HCT116 (cell line): ENCODE results near the gene IGSF3. TPM values are rescaled to one million over a fixed set of nuclear protein-coding genes. Genes with fewer than 3 reads are reported as not detected.

Source experiments
- ATAC-seq: fragments of 200-7000 bp; cut with Tn5 transposase; 2 replicates; pipeline ENCODE4 v1.9.1; 2020; ENCODE audit warnings: mild to moderate bottlenecking, moderate library complexity
- BruUV-seq: library from RNA; stranded (reverse); fragments of 400-500 nt; replicated peaks from 2 replicates; lab custom pipeline; 2021; lab: Mats Ljungman, UMichigan
- CTCF ChIA-PET: fragments of 300-600 bp; sonication (Branson Sonifier 250); formaldehyde crosslinking; loops from one replicate; lab custom pipeline; 2021; ENCODE audit warnings: antibody characterized with exemption; lab: Charles Lee
- POLR2A ChIA-PET: fragments of 300-600, 350-600 bp; sonication (Branson Sonifier 250); formaldehyde crosslinking; loops from one replicate; lab custom pipeline; 2021; ENCODE audit warnings: antibody characterized with exemption; lab: Charles Lee
- RAD21 ChIA-PET, 2 experiments: fragments of 300-600 bp; sonication (Branson Sonifier 250); formaldehyde crosslinking; loops; one replicate each; lab custom pipeline; 2023; ENCODE audit warnings: low total read pairs in 2 of 2; ENCODE audit not compliant: uncharacterized antibody in 2 of 2, unreplicated experiment in 2 of 2, low non-redundant PET in 1 of 2; lab: Charles Lee
- DNase-seq: peaks from one replicate; pipeline ENCODE4 v3.0.0-alpha.2; 2010; ENCODE audit warnings: low read depth, low spot score
- H2AFZ ChIP-seq: fragments of 200-600 bp; shearing (Covaris generic), sonication (generic); 2 replicates; pipeline ENCODE4 v1.6.1; 2017; ENCODE audit warnings: low read depth, mixed run types, mixed read lengths, antibody characterized with exemption, low read length; ENCODE audit not compliant: poor library complexity, severe bottlenecking
- H3K27ac ChIP-seq: 2 replicates; pipeline ENCODE4 v1.5.1; 2012; ENCODE audit warnings: low read depth, low read length
- H3K27me3 ChIP-seq: fragments of 200-600 bp; sonication (generic); 2 replicates; pipeline ENCODE4 v1.6.1; 2016; ENCODE audit warnings: mixed run types, low read length, mixed read lengths; ENCODE audit not compliant: insufficient read depth
- H3K36me3 ChIP-seq, 2 experiments: fragments of 200-500 bp in 1 of 2; fragments of 200-600 bp in 1 of 2; sonication (Bioruptor generic) in 1 of 2; sonication (generic) in 1 of 2; 2 replicates each; pipeline versions ENCODE4 v1.5.1 to v1.6.1; 2014 to 2016; ENCODE audit warnings: low read length in 2 of 2, inconsistent platforms in 1 of 2, mixed read lengths in 1 of 2, mixed run types in 1 of 2; ENCODE audit not compliant: insufficient read depth in 2 of 2, control insufficient read depth in 1 of 2
- H3K4me1 ChIP-seq, 2 experiments: fragments of 200-600 bp in 1 of 2; sonication (generic) in 1 of 2; 2 replicates each; pipeline versions ENCODE4 v1.5.1 to v1.6.1; 2012 to 2017; ENCODE audit warnings: low read length in 2 of 2, inconsistent platforms in 1 of 2, mild to moderate bottlenecking in 1 of 2, mixed read lengths in 1 of 2, mixed run types in 1 of 2, moderate library complexity in 1 of 2; ENCODE audit not compliant: insufficient read depth in 2 of 2, control insufficient read depth in 1 of 2
- H3K4me2 ChIP-seq: fragments of 200-600 bp; sonication (generic); 2 replicates; pipeline ENCODE4 v1.6.1; 2017; ENCODE audit warnings: mixed run types, low read length, mixed read lengths
- H3K4me3 ChIP-seq, 2 experiments: fragments of 200-600 bp in 1 of 2; sonication (generic) in 1 of 2; replicated peaks in 1 of 2; 2 replicates each; pipeline ENCODE4 v1.5.1; 2011 to 2016; ENCODE audit warnings: low read length in 2 of 2, control low read depth in 1 of 2, low read depth in 1 of 2, mild to moderate bottlenecking in 1 of 2, mixed read lengths in 1 of 2, mixed run types in 1 of 2
- H3K79me2 ChIP-seq: fragments of 200-600 bp; sonication (generic); 2 replicates; pipeline ENCODE4 v1.6.1; 2017; ENCODE audit warnings: mild to moderate bottlenecking, mixed run types, low read length, moderate library complexity, mixed read lengths; ENCODE audit not compliant: insufficient read depth
- H3K9ac ChIP-seq: fragments of 200-600 bp; sonication (generic); 2 replicates; pipeline ENCODE4 v1.6.1; 2016; ENCODE audit warnings: low read length, mixed read lengths
- H3K9me2 ChIP-seq: fragments of 200-600 bp; sonication (generic), shearing (Covaris generic); 2 replicates; pipeline ENCODE4 v1.6.1; 2017; ENCODE audit warnings: mixed run types, mild to moderate bottlenecking, moderate library complexity; ENCODE audit not compliant: insufficient read depth
- H3K9me3 ChIP-seq, 2 experiments: fragments of 200-500 bp in 1 of 2; fragments of 200-600 bp in 1 of 2; sonication (Bioruptor generic) in 1 of 2; sonication (generic) in 1 of 2; 2 replicates each; pipeline ENCODE4 v1.6.1; 2014 to 2017; ENCODE audit warnings: low read length in 2 of 2, mixed read lengths in 2 of 2, inconsistent platforms in 1 of 2, low read depth in 1 of 2, mild to moderate bottlenecking in 1 of 2, mixed run types in 1 of 2, moderate library complexity in 1 of 2; ENCODE audit not compliant: control insufficient read depth in 1 of 2, insufficient read depth in 1 of 2
- H4K20me1 ChIP-seq: fragments of 200-600 bp; sonication (generic), shearing (Covaris generic); 2 replicates; pipeline ENCODE4 v1.6.1; 2017; ENCODE audit warnings: mixed run types, mild to moderate bottlenecking, moderate library complexity; ENCODE audit not compliant: insufficient read depth
- ATF3 ChIP-seq: IDR thresholded peaks from 2 replicates; pipeline ENCODE4 v1.6.1; 2012
- CBX3 ChIP-seq: IDR thresholded peaks from 2 replicates; pipeline ENCODE4 v1.6.1; 2012; ENCODE audit warnings: low read depth
- CTCF ChIP-seq, 3 experiments: fragments of 200-600 bp in 1 of 3; sonication (generic) in 1 of 3; IDR thresholded peaks in 2 of 3; conservative IDR thresholded peaks in 1 of 3; 2 replicates each; pipeline ENCODE4 v1.5.1; 2012 to 2017; ENCODE audit warnings: low read depth in 2 of 3, low read length in 2 of 3, antibody characterized with exemption in 1 of 3, borderline replicate concordance in 1 of 3, control low read depth in 1 of 3, mild to moderate bottlenecking in 1 of 3, mixed read lengths in 1 of 3, mixed run types in 1 of 3, moderate library complexity in 1 of 3; ENCODE audit not compliant: insufficient read depth in 1 of 3
- EGR1 ChIP-seq: IDR thresholded peaks from 2 replicates; pipeline ENCODE4 v1.6.1; 2012; ENCODE audit warnings: low read depth
- EZH2 ChIP-seq: fragments of 200-600 bp; sonication (generic); IDR thresholded peaks from 2 replicates; pipeline ENCODE4 v1.6.1; 2017; ENCODE audit warnings: antibody characterized with exemption, mixed run types
- EZH2phosphoT487 ChIP-seq: fragments of 200-600 bp; IDR thresholded peaks from 2 replicates; pipeline ENCODE4 v1.6.1; 2018; ENCODE audit warnings: antibody characterized with exemption, borderline replicate concordance
- FOSL1 ChIP-seq: IDR thresholded peaks from 2 replicates; pipeline ENCODE4 v1.6.1; 2012; ENCODE audit warnings: low read depth
- POLR2A ChIP-seq: IDR thresholded peaks from 2 replicates; pipeline ENCODE4 v1.7.0; 2011; ENCODE audit warnings: borderline replicate concordance; ENCODE audit not compliant: insufficient read depth, insufficient read length; ENCODE audit errors: extremely low read depth
- SIN3A ChIP-seq: IDR thresholded peaks from 2 replicates; pipeline ENCODE4 v1.6.1; 2012; ENCODE audit warnings: low read depth
- SP1 ChIP-seq: IDR thresholded peaks from 2 replicates; pipeline ENCODE4 v1.6.1; 2012; ENCODE audit warnings: low read depth
- SRF ChIP-seq: IDR thresholded peaks from 2 replicates; pipeline ENCODE4 v1.6.1; 2012; ENCODE audit warnings: low read depth
- TCF7L2 ChIP-seq: IDR thresholded peaks from 2 replicates; pipeline ENCODE4 v1.7.0; 2011; ENCODE audit warnings: borderline replicate concordance, inconsistent platforms; ENCODE audit not compliant: insufficient read depth, insufficient read length; ENCODE audit errors: extremely low read depth
- ZBTB33 ChIP-seq: IDR thresholded peaks from 2 replicates; pipeline ENCODE4 v1.6.1; 2011; ENCODE audit warnings: mild to moderate bottlenecking, low read length, moderate library complexity; ENCODE audit not compliant: insufficient replicate concordance; ENCODE audit errors: extremely low read depth
- ZNF274 ChIP-seq: fragments of 200-500 bp; sonication (Bioruptor generic); IDR thresholded peaks from 2 replicates; pipeline ENCODE4 v1.6.1; 2014; ENCODE audit warnings: mild to moderate bottlenecking, low read depth, low read length, inconsistent platforms
- intact Hi-C: fragments of 100-400 bp; cut with micrococcal nuclease; formaldehyde crosslinking; loops from 2 replicates; pipeline ENCODE4 v1.10.0; 2022
- total RNA-seq: library from RNA; stranded (reverse); gene quantifications from one replicate; pipeline ENCODE4 v1.2.1, GENCODE V29; 2021; ENCODE audit not compliant: unreplicated experiment
- TF ChIP-seq, protein P1 (sequence below): IDR thresholded peaks from 2 replicates; pipeline ENCODE4 v1.6.1; 2012

IGSF3 gene
- total RNA-seq, 1 experiment from 2014 or later, result 18.6 TPM

DNA sequence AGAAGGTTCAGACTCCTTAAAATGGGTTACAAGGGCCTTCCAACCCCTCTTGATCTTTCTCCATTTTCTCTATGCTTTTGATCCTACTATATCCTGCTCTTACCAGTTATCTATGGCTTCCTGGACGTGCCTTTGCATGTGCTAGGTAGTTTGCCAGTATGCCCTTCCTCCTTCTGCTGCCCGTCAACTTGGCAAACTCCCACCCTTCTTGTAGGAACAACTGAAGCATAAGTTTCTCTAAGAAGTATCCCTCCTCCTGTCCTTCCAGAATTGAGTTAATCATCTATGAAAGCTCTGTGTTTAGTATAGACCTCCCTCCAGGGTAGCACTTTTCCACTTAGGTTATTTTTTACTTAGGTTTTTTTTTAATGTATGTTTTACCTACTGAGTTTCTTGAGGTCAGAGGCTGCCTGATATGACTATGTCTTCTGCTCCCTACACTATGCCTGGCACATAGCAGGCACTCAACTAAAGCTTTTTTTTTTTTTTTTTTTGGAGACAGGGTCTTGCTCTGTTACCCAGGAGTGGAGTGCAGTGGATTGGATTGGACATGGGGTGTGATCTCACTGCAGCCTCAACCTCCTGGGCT lies 10.0 kb upstream of the IGSF3 start:
- Histone ChIP-seq H3K27ac (no peak overlapping the region), H3K27me3 (no peaks in the 10 kb centered on the region), H3K4me3 (no peak overlapping the region), H4K20me1 (no peaks in the 10 kb centered on the region), H2AFZ (no peak overlapping the region), H3K36me3 (no peaks in the 10 kb centered on the region), H3K9me2 (no peaks in the 10 kb centered on the region), H3K9me3 (no peaks in the 10 kb centered on the region), H3K4me2 (no peak overlapping the region), H3K9ac (no peak overlapping the region), H3K79me2 (no peaks in the 10 kb centered on the region), H3K4me1 (peaks cover 0 to 3% of the 10 kb centered on the region in 2 experiments; a peak in 1 of 4 replicates)
- ChIA-PET RAD21 (no interaction called here), POLR2A (no interaction called here), CTCF (interaction anchor here (1.0 kb wide), 2 partner anchors 10 to 103 kb away, joined by 3 to 5 read pairs; partner anchors contain the start of gene IGSF3)
- DNase-seq (no peak), ATAC-seq (no peak)
- no peak for TF ChIP-seq CBX3
- no peak for TF ChIP-seq ZNF274
- TF ChIP-seq SIN3A, result no peak
- TF ChIP-seq ATF3, result no peak
- intact Hi-C loops, result no loop called here
- BruUV-seq, result no TSS peak

- POLR2A ChIA-PET, result no interaction called here
- no peak for DNase-seq
- Histone ChIP-seq H3K9ac (no peak overlapping the region), H3K9me2 (no peaks in the 10 kb centered on the region), H3K36me3 (no peaks in the 10 kb centered on the region), H3K27ac (no peak overlapping the region), H3K9me3 (no peaks in the 10 kb centered on the region), H3K4me3 (no peak overlapping the region), H3K79me2 (no peaks in the 10 kb centered on the region), H3K4me2 (no peak overlapping the region), H3K4me1 (peaks cover 0 to 5% of the 10 kb centered on the region in 2 experiments; a peak in 1 of 4 replicates), H2AFZ (no peak overlapping the region), H3K27me3 (no peaks in the 10 kb centered on the region), H4K20me1 (no peaks in the 10 kb centered on the region)
- no TSS peak for BruUV-seq
- no peak for TF ChIP-seq CTCF (IDR thresholded peaks at IDR 0.05 in 2 of 3, conservative IDR thresholded peaks at IDR 0.05 in 1 of 3; ENCODE audit: borderline replicate concordance in 1 of 3, insufficient read depth in 1 of 3, low read depth in 2 of 3, low read length in 2 of 3)
- TF ChIP-seq FOSL1, result no peak
- TF ChIP-seq TCF7L2, result no peak
- TF ChIP-seq EGR1, result no peak
- TF ChIP-seq, protein P1, sequence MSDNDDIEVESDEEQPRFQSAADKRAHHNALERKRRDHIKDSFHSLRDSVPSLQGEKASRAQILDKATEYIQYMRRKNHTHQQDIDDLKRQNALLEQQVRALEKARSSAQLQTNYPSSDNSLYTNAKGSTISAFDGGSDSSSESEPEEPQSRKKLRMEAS, result no peak
- TF ChIP-seq SRF, result no peak
- no peak for TF ChIP-seq ATF3
- TF ChIP-seq EZH2, result no peak
- TF ChIP-seq EZH2phosphoT487, result no peak
- TF ChIP-seq CBX3, result no peak
- no peak for TF ChIP-seq POLR2A
- TF ChIP-seq SP1, result no peak
- no peak for TF ChIP-seq ZBTB33
- ATAC-seq, result no peak
- CTCF ChIA-PET, result no interaction called here
- RAD21 ChIA-PET, result no interaction called here
- intact Hi-C loops, result no loop called here
These were observed 8.8 kb upstream of the IGSF3 start for GRCh38 chr1:116676291-116676690.
